Neural cell (in vitro differentiated cells): ENCODE measurements around the gene MAOB. TPM values are rescaled to one million over a fixed set of nuclear protein-coding genes. Genes with fewer than 3 reads are reported as not detected.

Experiments used
- H2AFZ ChIP-seq: fragments of 200-600, 300-800 bp; sonication (generic), shearing (Covaris generic); 2 replicates; pipeline ENCODE4 v1.6.0; 2014; ENCODE audit warnings: low read depth, mild to moderate bottlenecking, antibody characterized with exemption, low read length, moderate library complexity
- H3F3A ChIP-seq: fragments of 200-600 bp; shearing (Covaris generic); 2 replicates; pipeline ENCODE4 v1.6.1; 2016; ENCODE audit warnings: mild to moderate bottlenecking, moderate library complexity, mixed read lengths, antibody characterized with exemption, low read length; ENCODE audit not compliant: insufficient read depth, poor library complexity, severe bottlenecking
- H3K27ac ChIP-seq: fragments of 200-600, 300-800 bp; sonication (generic), shearing (Covaris generic); 2 replicates; pipeline ENCODE4 v1.5.1; 2014; ENCODE audit warnings: mild to moderate bottlenecking, low read length, moderate library complexity
- H3K27me3 ChIP-seq: fragments of 300-800, 200-600 bp; sonication (generic), shearing (Covaris generic); 2 replicates; pipeline ENCODE4 v1.6.0; 2014; ENCODE audit warnings: mild to moderate bottlenecking, low read depth, low read length, moderate library complexity; ENCODE audit not compliant: insufficient read depth
- H3K36me3 ChIP-seq: fragments of 300-800, 200-600 bp; sonication (generic), shearing (Covaris generic); 2 replicates; pipeline ENCODE4 v1.5.1; 2014; ENCODE audit warnings: mild to moderate bottlenecking, antibody characterized with exemption, low read length, moderate library complexity; ENCODE audit not compliant: insufficient read depth
- H3K4me2 ChIP-seq: fragments of 300-800, 200-600 bp; sonication (generic), shearing (Covaris generic); 2 replicates; pipeline ENCODE4 v1.6.0; 2014; ENCODE audit warnings: mild to moderate bottlenecking, low read length
- H3K4me3 ChIP-seq: fragments of 300-800, 200-600 bp; sonication (generic), shearing (Covaris generic); 2 replicates; pipeline ENCODE4 v1.5.1; 2014; ENCODE audit warnings: mild to moderate bottlenecking, low read length, moderate library complexity
- H3K79me2 ChIP-seq: fragments of 200-600 bp; shearing (Covaris generic); replicated peaks from 2 replicates; pipeline ENCODE4 v1.6.0; 2014; ENCODE audit warnings: mild to moderate bottlenecking, low read length, moderate library complexity; ENCODE audit not compliant: insufficient read depth
- H3K9ac ChIP-seq: fragments of 300-800, 200-600 bp; sonication (generic), shearing (Covaris generic); 2 replicates; pipeline ENCODE4 v1.6.1; 2016; ENCODE audit warnings: mild to moderate bottlenecking, low read length, mixed read lengths
- H3K9me2 ChIP-seq: fragments of 200-600 bp; shearing (Covaris generic); 2 replicates; pipeline ENCODE4 v1.6.1; 2016; ENCODE audit warnings: mild to moderate bottlenecking, low read length, mixed read lengths; ENCODE audit not compliant: insufficient read depth
- H3K9me3 ChIP-seq: fragments of 200-600, 300-800 bp; sonication (generic), shearing (Covaris generic); 2 replicates; pipeline ENCODE4 v1.6.1; 2016; ENCODE audit warnings: mild to moderate bottlenecking, mixed run types, low read length, moderate library complexity, mixed read lengths
- H4K20me1 ChIP-seq: fragments of 200-600 bp; shearing (Covaris generic); 2 replicates; pipeline ENCODE4 v1.6.1; 2016; ENCODE audit warnings: mild to moderate bottlenecking, mixed run types; ENCODE audit not compliant: insufficient read depth
- CTCF ChIP-seq: fragments of 450-650 bp; IDR thresholded peaks from 2 replicates; pipeline ENCODE4 v1.5.1; 2014; ENCODE audit warnings: antibody characterized with exemption, mild to moderate bottlenecking, moderate library complexity; ENCODE audit not compliant: poor library complexity, severe bottlenecking
- EP300 ChIP-seq: fragments of 450-650 bp; conservative IDR thresholded peaks from 2 replicates; pipeline ENCODE4 v1.6.1; 2014; ENCODE audit warnings: antibody characterized with exemption, mild to moderate bottlenecking, moderate library complexity; ENCODE audit not compliant: poor library complexity, severe bottlenecking
- EZH2 ChIP-seq: fragments of 200-600, 300-800 bp; shearing (Covaris generic), sonication (generic); IDR thresholded peaks from 2 replicates; pipeline ENCODE4 v1.6.1; 2014; ENCODE audit warnings: antibody characterized with exemption, low read length, borderline replicate concordance, mild to moderate bottlenecking; ENCODE audit not compliant: insufficient read depth, poor library complexity, severe bottlenecking
- MXI1 ChIP-seq: fragments of 450-650 bp; conservative IDR thresholded peaks from 2 replicates; pipeline ENCODE4 v1.6.1; 2014; ENCODE audit warnings: antibody characterized with exemption, mild to moderate bottlenecking; ENCODE audit not compliant: poor library complexity, severe bottlenecking
- POLR2AphosphoS5 ChIP-seq: IDR thresholded peaks from 2 replicates; pipeline ENCODE4 v1.6.1; 2012
- RAD21 ChIP-seq: fragments of 450-650 bp; conservative IDR thresholded peaks from 2 replicates; pipeline ENCODE4 v1.6.1; 2014; ENCODE audit warnings: antibody characterized with exemption, mild to moderate bottlenecking, moderate library complexity
- SMC3 ChIP-seq: fragments of 450-650 bp; conservative IDR thresholded peaks from 2 replicates; pipeline ENCODE4 v1.6.1; 2014; ENCODE audit warnings: antibody characterized with exemption, mild to moderate bottlenecking, moderate library complexity; ENCODE audit not compliant: poor library complexity
- TAF1 ChIP-seq: IDR thresholded peaks from 2 replicates; pipeline ENCODE4 v1.6.1; 2012; ENCODE audit warnings: low read depth
- polyA plus RNA-seq: library from polyadenylated mRNA; depleted of rRNA; stranded (reverse); fragments of >200 nt; gene quantifications from 2 replicates; pipeline ENCODE4 v1.2.3, GENCODE V29; 2014
- TF ChIP-seq, protein P1 (sequence below): IDR thresholded peaks from 2 replicates; pipeline ENCODE4 v1.6.1; 2012; ENCODE audit warnings: borderline replicate concordance

The MAOB gene
- polyA plus RNA-seq, 1 donor from 2014 or later, result not detected

DNA sequence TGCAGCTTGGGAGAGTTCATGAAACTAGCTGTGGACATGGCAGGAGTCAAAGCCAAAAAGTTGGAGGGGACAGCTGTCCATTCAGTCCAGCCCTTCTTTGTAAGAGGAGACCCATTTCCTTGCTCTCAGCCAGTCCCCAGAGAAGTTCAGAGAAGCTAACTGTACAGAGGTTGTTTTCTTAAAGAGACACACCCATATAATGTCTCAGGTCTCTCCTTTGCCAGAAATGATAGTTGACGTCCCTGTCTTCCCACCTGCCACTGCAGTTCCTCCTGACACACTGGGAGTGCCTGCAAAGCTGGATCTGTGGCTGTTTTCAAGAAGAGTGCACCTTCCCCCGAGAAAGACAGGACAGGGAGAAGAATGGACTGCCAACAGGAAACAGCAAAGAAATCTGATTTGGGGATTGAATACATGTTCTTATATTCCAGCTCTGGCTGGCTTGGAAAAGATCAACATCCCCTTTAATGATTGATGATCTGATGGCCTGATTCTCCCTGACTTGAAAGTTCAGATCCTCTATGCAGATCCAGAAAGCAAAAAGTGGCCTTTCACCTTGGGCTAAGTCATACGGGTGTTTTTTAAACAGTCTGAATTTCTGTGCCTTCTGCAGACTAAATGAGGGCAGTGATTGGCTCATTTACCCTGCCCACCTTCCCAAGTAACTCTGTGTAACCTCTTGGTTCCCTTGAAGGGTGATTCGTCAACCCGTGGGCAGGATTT lies 139.0 kb downstream of the MAOB start:
- no peaks in the 10 kb centered on the region for H4K20me1 ChIP-seq
- H3K79me2 ChIP-seq, result no peaks in the 10 kb centered on the region
- H3K36me3 ChIP-seq, result no peaks in the 10 kb centered on the region
- H3K27ac ChIP-seq, result no peak overlapping the region
- H3F3A ChIP-seq, result no peaks in the 10 kb centered on the region
- H3K9me3 ChIP-seq, result no peaks in the 10 kb centered on the region
- no peak overlapping the region for H2AFZ ChIP-seq
- no peak overlapping the region for H3K4me3 ChIP-seq
- H3K27me3 ChIP-seq, result no peaks in the 10 kb centered on the region
- H3K9me2 ChIP-seq, result no peaks in the 10 kb centered on the region
- no peak overlapping the region for H3K4me2 ChIP-seq
- TF ChIP-seq TAF1 (no peak), MXI1 (no peak), SMC3 (no peak), RAD21 (no peak), CTCF (no peak), EP300 (no peak), EZH2 (no peak)
- TF ChIP-seq, protein P1, sequence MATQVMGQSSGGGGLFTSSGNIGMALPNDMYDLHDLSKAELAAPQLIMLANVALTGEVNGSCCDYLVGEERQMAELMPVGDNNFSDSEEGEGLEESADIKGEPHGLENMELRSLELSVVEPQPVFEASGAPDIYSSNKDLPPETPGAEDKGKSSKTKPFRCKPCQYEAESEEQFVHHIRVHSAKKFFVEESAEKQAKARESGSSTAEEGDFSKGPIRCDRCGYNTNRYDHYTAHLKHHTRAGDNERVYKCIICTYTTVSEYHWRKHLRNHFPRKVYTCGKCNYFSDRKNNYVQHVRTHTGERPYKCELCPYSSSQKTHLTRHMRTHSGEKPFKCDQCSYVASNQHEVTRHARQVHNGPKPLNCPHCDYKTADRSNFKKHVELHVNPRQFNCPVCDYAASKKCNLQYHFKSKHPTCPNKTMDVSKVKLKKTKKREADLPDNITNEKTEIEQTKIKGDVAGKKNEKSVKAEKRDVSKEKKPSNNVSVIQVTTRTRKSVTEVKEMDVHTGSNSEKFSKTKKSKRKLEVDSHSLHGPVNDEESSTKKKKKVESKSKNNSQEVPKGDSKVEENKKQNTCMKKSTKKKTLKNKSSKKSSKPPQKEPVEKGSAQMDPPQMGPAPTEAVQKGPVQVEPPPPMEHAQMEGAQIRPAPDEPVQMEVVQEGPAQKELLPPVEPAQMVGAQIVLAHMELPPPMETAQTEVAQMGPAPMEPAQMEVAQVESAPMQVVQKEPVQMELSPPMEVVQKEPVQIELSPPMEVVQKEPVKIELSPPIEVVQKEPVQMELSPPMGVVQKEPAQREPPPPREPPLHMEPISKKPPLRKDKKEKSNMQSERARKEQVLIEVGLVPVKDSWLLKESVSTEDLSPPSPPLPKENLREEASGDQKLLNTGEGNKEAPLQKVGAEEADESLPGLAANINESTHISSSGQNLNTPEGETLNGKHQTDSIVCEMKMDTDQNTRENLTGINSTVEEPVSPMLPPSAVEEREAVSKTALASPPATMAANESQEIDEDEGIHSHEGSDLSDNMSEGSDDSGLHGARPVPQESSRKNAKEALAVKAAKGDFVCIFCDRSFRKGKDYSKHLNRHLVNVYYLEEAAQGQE, result no peak
- no peak overlapping the region for H3K9ac ChIP-seq

DNA sequence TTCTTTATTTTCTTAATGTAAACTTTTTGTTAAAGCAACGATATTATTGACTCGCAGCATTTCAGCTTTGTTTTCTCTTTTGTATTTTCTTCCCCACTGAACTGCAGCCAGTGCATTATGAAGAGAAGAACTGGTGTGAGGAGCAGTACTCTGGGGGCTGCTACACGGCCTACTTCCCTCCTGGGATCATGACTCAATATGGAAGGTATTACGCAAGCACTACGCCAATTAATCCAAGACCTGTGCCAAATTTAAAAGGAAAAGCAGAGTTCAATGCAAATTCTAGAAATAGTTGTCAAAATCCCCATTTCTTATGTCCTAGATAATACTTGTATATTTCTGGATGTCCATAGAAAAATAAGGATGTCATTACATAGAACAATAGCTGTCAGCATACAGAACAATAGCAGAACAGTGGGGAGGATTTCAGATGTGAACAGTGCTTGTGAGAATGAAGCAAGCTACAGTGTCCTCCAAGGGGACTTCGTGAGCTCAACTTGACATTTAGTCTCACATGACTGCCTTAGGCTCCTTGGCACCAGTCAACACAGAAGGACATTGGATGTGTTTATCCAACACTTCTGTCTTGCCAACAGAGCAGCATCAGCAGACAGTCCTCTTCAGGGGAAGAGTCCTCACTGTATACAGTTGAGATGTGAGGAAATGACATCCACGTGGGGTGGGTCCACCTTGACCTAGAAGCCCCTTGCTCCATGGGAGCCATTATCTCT lies 140.2 kb downstream of the MAOB start:
- Histone ChIP-seq H4K20me1 (no peaks in the 10 kb centered on the region), H3K9me3 (no peaks in the 10 kb centered on the region), H3K36me3 (no peaks in the 10 kb centered on the region), H2AFZ (no peak overlapping the region), H3K27me3 (no peaks in the 10 kb centered on the region), H3K4me2 (no peak overlapping the region), H3K79me2 (no peaks in the 10 kb centered on the region), H3K4me3 (no peak overlapping the region), H3K27ac (no peak overlapping the region), H3K9me2 (no peaks in the 10 kb centered on the region), H3F3A (no peaks in the 10 kb centered on the region), H3K9ac (no peak overlapping the region)
- TF ChIP-seq MXI1 (no peak), CTCF (no peak), POLR2AphosphoS5 (no peak), SMC3 (no peak), TAF1 (no peak), EZH2 (no peak), RAD21 (no peak), EP300 (no peak)
- TF ChIP-seq, protein P1, result no peak
